Muscle layer of colon (tissue), 2 donors: ENCODE data around the gene TNKS2.
"Not testable (repeated sequence)": the region's sequence is repeated elsewhere in the genome, so short reads cannot be mapped to it uniquely, and the experiment has no call there.

ENCODE experiments used
- H3K27ac ChIP-seq: one replicate; pipeline ENCODE4 v1.7.0; 2013; ENCODE audit warnings: low read depth, mild to moderate bottlenecking, low read length, moderate library complexity
- H3K27me3 ChIP-seq, 2 donors: one replicate each; pipeline ENCODE4 v1.7.0; 2013; ENCODE audit warnings: low read length in 2 of 2, mild to moderate bottlenecking in 2 of 2; ENCODE audit not compliant: insufficient read depth in 2 of 2, control insufficient read depth in 1 of 2
- H3K36me3 ChIP-seq: one replicate; pipeline ENCODE4 v1.7.0; 2013; ENCODE audit warnings: mild to moderate bottlenecking, low read length; ENCODE audit not compliant: insufficient read depth
- H3K4me1 ChIP-seq: one replicate; pipeline ENCODE4 v1.7.0; 2013; ENCODE audit warnings: mild to moderate bottlenecking, low read length; ENCODE audit not compliant: insufficient read depth
- H3K4me3 ChIP-seq, 2 donors: one replicate each; pipeline ENCODE4 v1.7.0; 2013; ENCODE audit warnings: low read length in 2 of 2, low read depth in 1 of 2, mild to moderate bottlenecking in 1 of 2, moderate library complexity in 1 of 2
- H3K9ac ChIP-seq: one replicate; pipeline ENCODE4 v1.7.0; 2013; ENCODE audit warnings: low read length
- H3K9me3 ChIP-seq: one replicate; pipeline ENCODE4 v1.7.0; 2013; ENCODE audit warnings: mild to moderate bottlenecking, low read length
- donor health status: abdominal sarcoma.
- donor health status: Adenocarcinoma of cecum.

TNKS2 gene

GRCh38 chr10:91797048-91797690 is 1.1 kb upstream of the TNKS2 start:
- Histone ChIP-seq H3K9me3 (no peaks in the 10 kb centered on the region), H3K36me3 (no peaks in the 10 kb centered on the region), H3K4me1 (peaks cover 19% of the 10 kb centered on the region), H3K27ac (peak overlapping the region; percentile 88), H3K27me3 (no peaks in the 10 kb centered on the region), H3K9ac (peak overlapping the region; percentile 98), H3K4me3 (peak overlapping the region; percentile 86 to 95)

GRCh38 chr10:91798649-91799611 is 704 bp downstream of the TNKS2 start:
- H3K27ac ChIP-seq: peak overlapping the region; percentile 88
- H3K4me1 ChIP-seq: peaks cover 22% of the 10 kb centered on the region
- peak overlapping the region; percentile 91 for H3K9ac ChIP-seq
- no peaks in the 10 kb centered on the region for H3K36me3 ChIP-seq
- H3K4me3 ChIP-seq: peak overlapping the region; percentile 86 to 95
- H3K9me3 ChIP-seq: no peaks in the 10 kb centered on the region
- H3K27me3 ChIP-seq: no peaks in the 10 kb centered on the region

GRCh38 chr10:91799612-91799975 is 1.4 kb downstream of the TNKS2 start:
- Histone ChIP-seq H3K9me3 (no peaks in the 10 kb centered on the region), H3K4me3 (peak overlapping the region; percentile 86 to 95), H3K4me1 (peaks cover 29% of the 10 kb centered on the region), H3K36me3 (no peaks in the 10 kb centered on the region), H3K27ac (peak overlapping the region; percentile 88), H3K9ac (peak overlapping the region; percentile 91), H3K27me3 (no peaks in the 10 kb centered on the region)

GRCh38 chr10:91800182-91800581 is 2.0 kb downstream of the TNKS2 start:
- Histone ChIP-seq H3K36me3 (no peaks in the 10 kb centered on the region), H3K9me3 (no peaks in the 10 kb centered on the region), H3K4me3 (peak overlapping the region in 1 of 2 donors; percentile 95), H3K27me3 (no peaks in the 10 kb centered on the region), H3K27ac (no peak overlapping the region), H3K4me1 (peaks cover 30% of the 10 kb centered on the region), H3K9ac (peak overlapping the region; percentile 12)

GRCh38 chr10:91800756-91801155 is 2.5 kb downstream of the TNKS2 start:
- no peaks in the 10 kb centered on the region for H3K27me3 ChIP-seq
- H3K9me3 ChIP-seq: no peaks in the 10 kb centered on the region
- H3K36me3 ChIP-seq: no peaks in the 10 kb centered on the region
- no peak overlapping the region for H3K4me3 ChIP-seq
- peaks cover 30% of the 10 kb centered on the region for H3K4me1 ChIP-seq
- no peak overlapping the region for H3K9ac ChIP-seq
- H3K27ac ChIP-seq: no peak overlapping the region

- Histone ChIP-seq H3K27ac (no peak overlapping the region), H3K9me3 (no peaks in the 10 kb centered on the region), H3K4me3 (no peak overlapping the region), H3K27me3 (no peaks in the 10 kb centered on the region), H3K4me1 (peaks cover 22% of the 10 kb centered on the region), H3K9ac (no peak overlapping the region), H3K36me3 (no peaks in the 10 kb centered on the region)
Observed at GRCh38 chr10:91803386-91804125, 5.3 kb downstream of the TNKS2 start.

- H3K27ac ChIP-seq: no peak overlapping the region
- H3K4me3 ChIP-seq: no peak overlapping the region
- no peaks in the 10 kb centered on the region for H3K9me3 ChIP-seq
- H3K4me1 ChIP-seq: peaks cover 22% of the 10 kb centered on the region
- H3K9ac ChIP-seq: no peak overlapping the region
- no peaks in the 10 kb centered on the region for H3K36me3 ChIP-seq
- no peaks in the 10 kb centered on the region for H3K27me3 ChIP-seq
Observed at GRCh38 chr10:91804126-91804510, 5.9 kb downstream of the TNKS2 start.

- Histone ChIP-seq H3K9ac (no peak overlapping the region), H3K27me3 (no peaks in the 10 kb centered on the region), H3K27ac (no peak overlapping the region), H3K9me3 (no peaks in the 10 kb centered on the region), H3K4me3 (no peak overlapping the region), H3K36me3 (no peaks in the 10 kb centered on the region), H3K4me1 (peaks cover 15% of the 10 kb centered on the region)
Observed at GRCh38 chr10:91805110-91805838, 7.0 kb downstream of the TNKS2 start.

- not testable (repeated sequence) for H3K27me3 ChIP-seq, H3K27ac ChIP-seq, H3K4me3 ChIP-seq, H3K9ac ChIP-seq, H3K36me3 ChIP-seq, H3K9me3 ChIP-seq
- H3K4me1 ChIP-seq: peaks cover 10% of the 10 kb centered on the region
Observed at GRCh38 chr10:91807264-91807663, 9.0 kb downstream of the TNKS2 start.

GRCh38 chr10:91813251-91813650 is 15.0 kb downstream of the TNKS2 start:
- Histone ChIP-seq H3K9me3 (no peaks in the 10 kb centered on the region), H3K4me3 (no peak overlapping the region), H3K36me3 (peaks cover 25% of the 10 kb centered on the region), H3K4me1 (no peaks in the 10 kb centered on the region), H3K27ac (no peak overlapping the region), H3K9ac (no peak overlapping the region), H3K27me3 (no peaks in the 10 kb centered on the region)

- Histone ChIP-seq H3K9ac (no peak overlapping the region), H3K9me3 (no peaks in the 10 kb centered on the region), H3K27ac (no peak overlapping the region), H3K27me3 (no peaks in the 10 kb centered on the region), H3K4me3 (no peak overlapping the region), H3K4me1 (no peaks in the 10 kb centered on the region), H3K36me3 (peaks cover 49% of the 10 kb centered on the region)
Observed at GRCh38 chr10:91816981-91817380, 18.8 kb downstream of the TNKS2 start.
